Measurements from ENCODE around the gene EIF5B.

Gene EIF5B

DNA sequence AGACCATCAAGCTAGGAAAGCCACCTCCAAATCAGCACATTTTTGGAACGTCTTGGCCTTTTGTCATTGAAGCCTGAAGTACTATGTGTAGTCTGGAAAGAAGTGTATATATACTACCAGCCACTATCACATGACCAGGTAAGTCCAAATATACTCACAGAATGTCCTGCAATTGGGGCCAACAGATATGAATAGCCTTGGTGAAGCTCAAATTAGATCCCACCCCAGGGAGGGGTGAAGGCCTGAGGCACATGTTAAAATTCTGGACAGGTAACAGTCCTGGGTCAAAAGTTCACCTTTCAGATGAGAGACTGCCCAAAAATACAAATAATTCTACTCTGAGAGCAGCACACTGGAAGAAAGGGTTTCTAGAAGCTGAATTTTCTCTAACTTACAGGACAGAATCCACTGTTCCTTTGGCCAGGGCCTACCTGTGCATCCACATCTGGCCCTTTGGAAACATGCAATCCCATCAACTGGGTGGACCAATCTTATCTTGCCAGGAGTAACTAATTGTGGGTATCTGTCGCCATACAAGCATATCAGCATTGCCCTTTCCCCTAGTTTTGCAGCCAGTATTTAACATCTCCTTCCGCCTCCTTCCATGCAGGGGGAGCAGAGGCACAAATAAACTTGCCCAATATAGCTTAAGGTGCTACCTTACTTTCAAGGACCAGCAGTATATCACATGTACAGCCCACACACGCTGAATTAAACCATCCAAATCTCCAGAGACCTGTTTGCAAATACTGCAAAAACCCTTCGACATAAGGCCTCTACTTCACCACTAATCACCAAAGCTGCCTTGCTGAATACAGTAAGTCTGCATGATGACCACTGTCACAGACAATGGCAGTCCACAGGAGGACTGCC is 67.8 kb downstream of the EIF5B start:
- no peak for DNase-seq (ENCODE audit: low read depth, low spot score)

DNA sequence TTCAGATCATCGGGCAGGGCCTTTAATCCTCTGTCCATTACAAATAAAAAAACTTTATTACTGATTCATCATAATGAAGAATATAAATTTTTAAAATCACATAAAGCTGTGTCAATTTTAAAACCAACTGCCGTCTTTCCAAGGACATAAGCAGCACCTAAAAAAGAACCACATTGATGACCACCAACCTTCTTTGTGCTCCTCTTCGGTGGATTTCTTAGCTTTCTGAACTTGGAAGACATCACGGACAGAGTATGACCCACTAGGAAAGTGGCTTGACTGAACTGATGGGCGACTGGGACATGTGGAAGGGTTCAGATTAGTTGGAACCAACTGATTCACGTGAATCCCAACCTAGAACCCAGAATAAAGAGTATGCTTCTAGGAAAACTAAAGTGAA is 68.9 kb downstream of the EIF5B start:
- DNase-seq (ENCODE audit: low read depth, low spot score), result no peak

GRCh38 chr2:99410276-99410675 is 73.1 kb downstream of the EIF5B start:
- DNase-seq (ENCODE audit: low read depth, low spot score), result no peak

DNA sequence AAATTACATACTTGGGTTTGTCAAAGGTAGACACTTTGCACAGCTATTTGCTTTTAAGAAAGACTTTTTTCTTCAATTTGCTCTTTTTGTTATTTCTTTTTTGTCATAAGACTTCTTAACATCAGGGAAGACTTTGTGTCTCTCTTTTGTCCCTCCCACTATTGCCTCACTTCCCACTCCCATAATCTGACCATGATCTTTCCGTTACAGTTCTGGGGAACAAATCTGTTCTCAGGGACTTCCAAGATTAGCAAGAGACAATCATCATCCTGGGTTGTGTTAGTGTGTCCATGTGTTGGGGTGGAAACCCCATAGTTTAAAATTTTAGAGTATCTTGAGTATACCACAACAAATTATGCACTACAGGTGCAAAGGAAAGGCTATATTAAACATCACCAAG is 77.4 kb downstream of the EIF5B start:
- no peak for DNase-seq (ENCODE audit: low read depth, low spot score)

- DNase-seq (ENCODE audit: low read depth, low spot score), result no peak
Measured at GRCh38 chr2:99417396-99417795, 80.2 kb downstream of the EIF5B start.

GRCh38 chr2:99420031-99420430 is 82.8 kb downstream of the EIF5B start:
- no peak for DNase-seq (ENCODE audit: low read depth, low spot score)

GRCh38 chr2:99420751-99421299 is 83.6 kb downstream of the EIF5B start:
- no peak for DNase-seq (ENCODE audit: low read depth, low spot score)

- no peak for DNase-seq (ENCODE audit: low read depth, low spot score)
Measured at GRCh38 chr2:99421469-99421868, 84.3 kb downstream of the EIF5B start.

GRCh38 chr2:99422599-99422998 is 85.4 kb downstream of the EIF5B start:
- no peak for DNase-seq (ENCODE audit: low read depth, low spot score)

DNA sequence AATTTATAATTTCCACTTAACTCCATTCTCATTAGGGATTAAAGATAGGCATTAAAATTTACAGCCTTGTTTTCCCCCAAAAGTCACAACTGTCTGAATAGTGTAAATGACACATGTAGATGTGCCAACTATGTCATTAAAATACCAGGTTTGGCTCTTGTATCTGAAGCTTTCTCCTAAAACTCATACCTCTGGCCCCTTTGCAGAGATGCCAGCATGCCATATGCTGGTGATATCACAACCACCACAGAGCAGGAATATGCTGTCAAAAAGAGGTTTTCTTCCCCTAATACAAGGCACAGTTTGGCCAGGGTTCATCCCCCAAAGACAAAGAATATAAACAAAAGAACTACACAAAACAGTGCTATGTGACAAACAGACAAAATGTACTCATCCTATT is 87.2 kb downstream of the EIF5B start:
- DNase-seq (ENCODE audit: low read depth, low spot score), result no peak

DNA sequence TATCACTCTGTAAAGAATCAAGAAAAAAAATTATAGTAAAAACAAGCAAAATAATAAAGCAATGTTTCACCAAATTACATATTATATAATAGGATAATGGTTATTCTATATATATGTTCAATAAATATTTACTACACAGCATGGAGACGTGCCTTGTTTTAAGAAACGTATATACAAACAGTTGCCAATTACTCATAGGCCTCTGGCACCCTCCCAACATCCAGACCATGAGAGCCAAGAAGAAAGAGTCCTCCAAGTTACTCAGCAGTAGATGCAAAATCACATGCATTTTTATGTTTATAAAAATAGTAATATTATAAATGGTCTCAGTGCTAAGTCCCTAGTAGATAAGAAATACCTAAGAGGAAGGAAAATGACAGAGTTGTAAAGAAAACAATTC is 87.8 kb downstream of the EIF5B start:
- DNase-seq (ENCODE audit: low read depth, low spot score), result no peak

DNA sequence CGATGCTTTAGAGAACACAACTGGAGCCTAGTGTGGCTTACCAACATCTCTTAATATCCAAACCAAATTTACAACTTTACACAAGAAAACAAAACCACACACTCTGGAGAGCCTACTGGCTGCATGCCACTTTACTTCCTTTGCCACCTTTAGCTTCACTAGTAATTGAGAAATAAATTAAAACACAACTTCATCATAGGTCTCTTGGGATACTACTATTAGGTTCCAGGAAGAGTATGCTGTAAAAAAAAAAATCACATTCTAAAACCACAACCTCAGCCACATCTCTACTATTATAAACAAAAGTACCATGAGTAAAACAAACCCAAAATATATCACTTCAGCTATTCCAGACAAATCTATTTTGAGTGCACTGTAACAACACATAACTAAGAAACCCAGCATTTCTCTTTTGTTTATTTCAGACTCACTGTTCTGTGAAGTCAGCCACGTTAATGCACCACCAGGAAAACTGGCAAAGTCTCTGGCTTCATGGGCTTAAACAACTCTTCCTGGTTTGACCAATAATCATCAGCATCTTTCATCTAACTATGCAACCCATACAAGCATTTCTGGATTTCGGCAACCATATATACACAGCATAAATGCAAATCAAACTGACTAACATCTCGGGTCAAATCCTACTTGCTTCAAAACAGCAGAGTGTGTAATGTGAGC is 93.6 kb downstream of the EIF5B start:
- no peak for DNase-seq (ENCODE audit: low read depth, low spot score)

GRCh38 chr2:99431587-99432275 is 94.5 kb downstream of the EIF5B start:
- DNase-seq (ENCODE audit: low read depth, low spot score), result no peak

DNA sequence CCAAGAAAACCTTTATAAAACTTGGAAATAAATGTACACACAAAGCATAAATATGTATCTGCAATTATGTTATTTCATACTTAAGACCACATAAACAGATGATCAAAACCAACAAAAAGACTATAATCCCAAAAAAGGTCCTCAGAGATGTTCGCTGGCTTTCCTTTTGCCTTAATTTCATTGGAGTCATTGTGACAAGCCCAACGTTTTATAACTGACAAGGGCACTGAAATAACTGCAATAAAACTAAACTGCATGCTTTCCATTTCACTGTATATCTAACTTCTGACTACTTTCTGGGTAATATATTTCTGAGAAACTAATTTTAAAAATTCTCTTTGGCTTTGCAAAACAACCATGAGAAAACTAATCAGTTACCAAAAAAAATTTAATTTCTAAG is 96.2 kb downstream of the EIF5B start:
- no peak for DNase-seq (ENCODE audit: low read depth, low spot score)

DNA sequence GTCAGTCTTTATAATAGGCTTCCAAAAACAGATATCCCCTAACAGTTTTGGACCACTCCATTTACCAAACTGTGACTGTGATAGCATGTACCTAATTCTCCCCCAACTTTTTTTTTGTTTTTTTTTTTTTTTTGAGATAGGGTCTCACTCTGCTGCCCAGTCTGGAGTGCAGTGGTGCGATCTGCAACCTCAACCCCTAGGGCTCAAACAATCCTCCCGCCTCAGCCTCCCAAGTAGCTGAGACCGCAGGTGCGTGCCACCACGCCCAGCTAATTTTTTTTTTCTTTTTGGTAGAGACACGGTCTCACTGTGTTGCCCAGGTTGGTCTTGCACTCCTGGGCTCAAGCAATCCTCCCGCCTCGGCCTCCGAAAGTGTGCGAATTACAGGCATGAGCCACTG is 99.7 kb downstream of the EIF5B start:
- no peak for DNase-seq (ENCODE audit: low read depth, low spot score)

DNA sequence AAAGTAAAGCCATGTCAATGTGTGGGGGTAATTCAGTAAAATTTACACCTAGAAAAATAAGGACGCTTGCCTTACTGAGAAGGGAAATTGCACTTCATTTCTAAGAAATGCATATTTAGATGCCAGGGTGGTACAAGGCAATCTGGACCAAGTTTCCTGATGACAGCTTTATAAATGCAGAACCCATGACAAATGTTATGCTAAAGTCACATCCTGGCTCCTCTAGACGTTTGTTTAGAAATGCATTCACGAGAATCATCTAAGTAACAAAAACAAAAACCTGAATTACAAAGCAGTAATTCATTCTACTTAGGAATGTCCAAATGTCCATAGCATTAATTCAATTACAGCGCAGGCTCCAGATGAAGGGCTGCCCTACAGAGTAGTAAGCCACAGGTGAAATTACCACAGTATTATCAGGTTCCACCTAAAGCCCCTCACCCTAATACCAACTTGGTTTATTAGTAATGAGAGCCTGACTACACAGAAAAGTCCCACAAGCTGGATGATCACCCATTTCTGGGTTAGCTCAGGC is 102.8 kb downstream of the EIF5B start:
- DNase-seq (ENCODE audit: low read depth, low spot score), result no peak

- DNase-seq (ENCODE audit: low read depth, low spot score), result no peak
Measured at GRCh38 chr2:99442837-99443236, 105.6 kb downstream of the EIF5B start.

DNA sequence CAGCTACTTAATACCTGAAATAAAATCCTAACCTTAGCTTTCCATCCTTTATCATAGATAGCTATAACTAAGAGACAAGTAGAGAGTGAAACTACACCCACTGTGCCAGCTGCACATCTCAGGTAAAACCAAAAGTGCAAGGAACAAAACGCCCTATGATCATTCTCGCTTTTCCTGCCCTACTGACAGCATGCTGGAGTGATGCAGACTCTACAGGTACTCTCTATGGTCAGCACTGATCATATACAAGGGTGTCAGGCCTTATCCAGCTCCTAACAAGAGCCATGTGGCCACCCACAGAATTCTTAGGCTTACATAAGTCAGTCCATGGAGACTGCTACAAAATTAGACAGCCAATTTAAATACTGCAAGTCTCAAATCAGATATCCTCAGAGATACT is 107.0 kb downstream of the EIF5B start:
- DNase-seq (ENCODE audit: low read depth, low spot score), result no peak

DNA sequence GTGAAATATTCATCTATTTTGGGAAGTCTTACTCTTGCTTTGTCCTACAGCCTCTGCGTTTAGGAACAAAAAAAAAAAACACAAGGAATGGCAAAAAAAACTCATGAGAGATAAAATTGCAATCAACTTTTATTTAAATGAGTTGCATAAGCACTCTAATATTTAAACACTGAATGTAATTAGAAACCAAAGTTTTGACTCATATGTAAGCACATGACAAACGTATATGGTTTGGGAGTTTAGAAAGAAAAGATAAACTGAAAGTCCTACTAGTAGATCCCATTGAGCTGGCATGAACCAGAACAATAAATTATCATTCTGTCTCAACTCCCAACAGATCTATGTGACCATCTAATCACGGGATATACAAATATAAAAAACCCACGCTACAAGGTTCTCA is 107.9 kb downstream of the EIF5B start:
- no peak for DNase-seq (ENCODE audit: low read depth, low spot score)

DNA sequence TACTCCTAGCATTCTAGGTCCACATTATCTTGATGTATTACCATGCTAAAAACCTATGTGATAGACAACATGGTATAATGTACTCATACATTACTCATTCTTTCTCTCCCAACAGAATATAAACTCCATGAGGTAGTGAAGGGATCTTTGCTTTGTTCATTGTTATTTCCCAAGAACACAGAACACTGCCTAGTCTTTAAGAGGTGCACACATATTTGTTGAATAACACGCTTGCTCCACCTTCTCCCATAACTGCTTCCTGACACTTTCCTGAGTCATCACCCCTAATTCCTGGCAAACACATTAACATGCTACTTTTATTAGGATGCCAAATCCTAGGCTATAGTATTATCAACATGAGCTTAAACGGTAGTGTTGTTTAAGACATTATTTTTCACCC is 111.4 kb downstream of the EIF5B start:
- DNase-seq (ENCODE audit: low read depth, low spot score), result no peak

DNA sequence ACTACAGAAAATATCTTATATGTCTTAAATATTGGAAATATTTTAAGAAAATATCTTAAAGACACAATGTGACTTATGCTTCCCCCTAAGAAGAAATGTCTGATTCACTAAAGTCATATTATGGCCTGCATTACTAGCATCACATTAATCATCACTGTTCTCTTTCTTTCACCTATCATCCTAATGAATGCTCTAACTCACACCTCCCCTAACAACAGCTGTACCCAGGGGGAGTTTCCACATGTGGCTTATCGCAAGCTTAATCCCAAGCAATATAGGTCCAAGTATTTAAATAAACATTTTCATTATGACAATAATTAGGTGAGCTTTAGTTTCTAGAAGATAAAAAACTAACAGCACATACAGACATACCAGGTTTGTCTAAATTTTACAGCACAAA is 113.0 kb downstream of the EIF5B start:
- no peak for DNase-seq (ENCODE audit: low read depth, low spot score)
